ENCODE measurements around the gene GPR27. TPM values are rescaled to one million over a fixed set of nuclear protein-coding genes. Genes with fewer than 3 reads are reported as not detected.

GPR27 gene
- total and polyA plus RNA-seq, 2 experiments from 2014 or later, result 7.8 to 11.8 TPM

DNA sequence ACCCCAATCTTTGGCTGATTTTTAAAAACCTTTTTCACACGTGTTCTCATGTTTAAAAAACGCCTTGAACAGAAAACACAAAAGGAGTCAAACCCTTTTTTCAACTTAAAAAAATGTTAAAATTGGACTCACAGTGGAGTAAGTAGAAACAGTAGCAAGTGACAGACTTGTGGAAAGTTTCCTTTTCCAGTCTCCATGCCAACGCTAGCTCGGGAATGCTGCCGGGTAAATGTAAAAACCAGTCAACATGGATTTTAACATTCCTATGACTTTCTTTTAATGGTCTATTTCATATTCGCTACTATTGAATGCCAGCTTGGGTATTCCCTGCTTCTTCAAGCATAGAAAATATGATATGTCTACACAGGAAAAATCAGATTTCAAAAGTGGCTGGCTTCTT lies 32.9 kb downstream of the GPR27 start:
- peaks cover 63% of the 10 kb centered on the region for H3K27me3 ChIP-seq (ENCODE audit: insufficient read depth)
- H3K27ac Mint-ChIP-seq, result no peak overlapping the region
- H3K36me3 Mint-ChIP-seq (ENCODE audit: low read depth), result no peaks in the 10 kb centered on the region; the same call in 2 of the 3 replicates
- H2AFZ ChIP-seq, result no peak overlapping the region
- peaks cover 9% of the 10 kb centered on the region for H3F3A ChIP-seq (replicated peaks; ENCODE audit: low read depth)
- no peak for ATAC-seq
- TF ChIP-seq EZH2phosphoT487 (IDR thresholded peaks at IDR 0.05; ENCODE audit: unreplicated experiment) (no peak), ZNF114 (CRISPR knock-in tag; IDR thresholded peaks at IDR 0.05) (no peak), EZH2 (IDR thresholded peaks at IDR 0.05; ENCODE audit: low read depth, unreplicated experiment) (no peak), NANOG (IDR thresholded peaks at IDR 0.05; ENCODE audit: borderline replicate concordance) (no peak), POLR2AphosphoS5 (IDR thresholded peaks at IDR 0.05; ENCODE audit: low read depth) (no peak), JUNB (IDR thresholded peaks at IDR 0.05; ENCODE audit: unreplicated experiment) (no peak), STAT1 (IDR thresholded peaks at IDR 0.05; ENCODE audit: unreplicated experiment) (no peak), ZNF462 (CRISPR knock-in tag; IDR thresholded peaks at IDR 0.05) (no peak), CREB1 (CRISPR knock-in tag; IDR thresholded peaks at IDR 0.05; ENCODE audit: low read depth) (no peak), ETS1 (IDR thresholded peaks at IDR 0.05) (no peak), ZNF331 (CRISPR knock-in tag; IDR thresholded peaks at IDR 0.05; ENCODE audit: low read depth) (no peak)
- TF ChIP-seq, protein P1, sequence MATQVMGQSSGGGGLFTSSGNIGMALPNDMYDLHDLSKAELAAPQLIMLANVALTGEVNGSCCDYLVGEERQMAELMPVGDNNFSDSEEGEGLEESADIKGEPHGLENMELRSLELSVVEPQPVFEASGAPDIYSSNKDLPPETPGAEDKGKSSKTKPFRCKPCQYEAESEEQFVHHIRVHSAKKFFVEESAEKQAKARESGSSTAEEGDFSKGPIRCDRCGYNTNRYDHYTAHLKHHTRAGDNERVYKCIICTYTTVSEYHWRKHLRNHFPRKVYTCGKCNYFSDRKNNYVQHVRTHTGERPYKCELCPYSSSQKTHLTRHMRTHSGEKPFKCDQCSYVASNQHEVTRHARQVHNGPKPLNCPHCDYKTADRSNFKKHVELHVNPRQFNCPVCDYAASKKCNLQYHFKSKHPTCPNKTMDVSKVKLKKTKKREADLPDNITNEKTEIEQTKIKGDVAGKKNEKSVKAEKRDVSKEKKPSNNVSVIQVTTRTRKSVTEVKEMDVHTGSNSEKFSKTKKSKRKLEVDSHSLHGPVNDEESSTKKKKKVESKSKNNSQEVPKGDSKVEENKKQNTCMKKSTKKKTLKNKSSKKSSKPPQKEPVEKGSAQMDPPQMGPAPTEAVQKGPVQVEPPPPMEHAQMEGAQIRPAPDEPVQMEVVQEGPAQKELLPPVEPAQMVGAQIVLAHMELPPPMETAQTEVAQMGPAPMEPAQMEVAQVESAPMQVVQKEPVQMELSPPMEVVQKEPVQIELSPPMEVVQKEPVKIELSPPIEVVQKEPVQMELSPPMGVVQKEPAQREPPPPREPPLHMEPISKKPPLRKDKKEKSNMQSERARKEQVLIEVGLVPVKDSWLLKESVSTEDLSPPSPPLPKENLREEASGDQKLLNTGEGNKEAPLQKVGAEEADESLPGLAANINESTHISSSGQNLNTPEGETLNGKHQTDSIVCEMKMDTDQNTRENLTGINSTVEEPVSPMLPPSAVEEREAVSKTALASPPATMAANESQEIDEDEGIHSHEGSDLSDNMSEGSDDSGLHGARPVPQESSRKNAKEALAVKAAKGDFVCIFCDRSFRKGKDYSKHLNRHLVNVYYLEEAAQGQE (IDR thresholded peaks at IDR 0.05; ENCODE audit: unreplicated experiment), result no peak
- TF ChIP-seq, protein P2, sequence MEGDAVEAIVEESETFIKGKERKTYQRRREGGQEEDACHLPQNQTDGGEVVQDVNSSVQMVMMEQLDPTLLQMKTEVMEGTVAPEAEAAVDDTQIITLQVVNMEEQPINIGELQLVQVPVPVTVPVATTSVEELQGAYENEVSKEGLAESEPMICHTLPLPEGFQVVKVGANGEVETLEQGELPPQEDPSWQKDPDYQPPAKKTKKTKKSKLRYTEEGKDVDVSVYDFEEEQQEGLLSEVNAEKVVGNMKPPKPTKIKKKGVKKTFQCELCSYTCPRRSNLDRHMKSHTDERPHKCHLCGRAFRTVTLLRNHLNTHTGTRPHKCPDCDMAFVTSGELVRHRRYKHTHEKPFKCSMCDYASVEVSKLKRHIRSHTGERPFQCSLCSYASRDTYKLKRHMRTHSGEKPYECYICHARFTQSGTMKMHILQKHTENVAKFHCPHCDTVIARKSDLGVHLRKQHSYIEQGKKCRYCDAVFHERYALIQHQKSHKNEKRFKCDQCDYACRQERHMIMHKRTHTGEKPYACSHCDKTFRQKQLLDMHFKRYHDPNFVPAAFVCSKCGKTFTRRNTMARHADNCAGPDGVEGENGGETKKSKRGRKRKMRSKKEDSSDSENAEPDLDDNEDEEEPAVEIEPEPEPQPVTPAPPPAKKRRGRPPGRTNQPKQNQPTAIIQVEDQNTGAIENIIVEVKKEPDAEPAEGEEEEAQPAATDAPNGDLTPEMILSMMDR (conservative IDR thresholded peaks at IDR 0.05; ENCODE audit: low read depth in 2 of 2), result no peak
- H3K4me1 ChIP-seq (ENCODE audit: insufficient read depth), result peaks cover 44% of the 10 kb centered on the region
- H3K36me3 ChIP-seq (ENCODE audit: insufficient read depth), result no peaks in the 10 kb centered on the region
- no peaks in the 10 kb centered on the region for H4K20me1 ChIP-seq (replicated peaks; ENCODE audit: insufficient read depth)
- no peaks in the 10 kb centered on the region for H3K79me2 ChIP-seq (replicated peaks; ENCODE audit: insufficient read depth)
- peak; percentile 52 for DNase-seq (ENCODE audit: low spot score)
- H3K4me3 ChIP-seq, result peak overlapping the region; percentile 57; the same call in 1 of the 2 replicates
- H3K9me3 Mint-ChIP-seq, result no peaks in the 10 kb centered on the region
- no peaks in the 10 kb centered on the region for H3K9me2 ChIP-seq (ENCODE audit: insufficient read depth)
- H3K4me2 ChIP-seq, result peak overlapping the region; percentile 84
- H3K4me1 Mint-ChIP-seq, result peaks cover 30% of the 10 kb centered on the region
- H3K27me3 Mint-ChIP-seq (ENCODE audit: insufficient read depth, low read depth, poor library complexity), result peaks cover 50% of the 10 kb centered on the region
- H3K27ac ChIP-seq (ENCODE audit: low read depth), result no peak overlapping the region
- H3K4me3 Mint-ChIP-seq, result no peak overlapping the region
